NCI-H128 (cell line): ENCODE measurements around the gene CABP7.

Experiments used
- DNase-seq: peaks from one replicate; lab custom pipeline; 2025; ENCODE audit not compliant: unreplicated experiment; lab: John Stamatoyannopoulos, UW

Gene CABP7

GRCh38 chr22:29769723-29770321, 50.0 kb downstream of the CABP7 start:
- no peak for DNase-seq

- no peak for DNase-seq
Measured at GRCh38 chr22:29772170-29772641, 52.4 kb downstream of the CABP7 start.

DNA sequence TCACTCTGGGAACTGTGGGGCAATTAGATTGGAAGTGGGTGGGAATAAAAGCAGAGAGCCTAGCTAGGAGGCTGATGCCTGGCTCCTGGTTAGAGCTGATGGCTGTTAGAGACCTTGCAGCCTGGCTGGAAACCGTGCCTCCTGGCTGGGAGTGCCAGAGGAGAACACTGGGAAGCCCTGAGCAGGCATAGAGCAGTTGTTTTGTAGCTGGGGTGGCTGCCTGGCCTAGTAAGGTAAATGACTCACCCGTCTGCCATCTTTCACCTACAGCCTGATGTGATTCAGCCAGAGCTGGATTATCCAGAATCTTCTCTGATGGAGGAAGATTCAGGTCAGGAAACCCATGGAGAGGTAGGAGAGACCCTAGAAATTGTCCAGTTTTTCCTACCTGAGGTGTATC, 53.4 kb downstream of the CABP7 start:
- no peak for DNase-seq

- DNase-seq = no peak
Measured at GRCh38 chr22:29780220-29780619, 60.4 kb downstream of the CABP7 start.

GRCh38 chr22:29780748-29781676, 61.2 kb downstream of the CABP7 start:
- DNase-seq = no peak
